ENCODE data around the gene UBL4A.

UBL4A gene

GRCh38 chrX:154440623-154441357 is 45.6 kb downstream of the UBL4A start:
- no peak for DNase-seq (ENCODE audit: low read depth in 2 of 2, low spot score in 1 of 2)

- no peak for DNase-seq (ENCODE audit: low read depth in 2 of 2, low spot score in 1 of 2)
Observed at GRCh38 chrX:154439841-154440240, 46.6 kb downstream of the UBL4A start.

GRCh38 chrX:154437971-154438893 is 48.2 kb downstream of the UBL4A start:
- no peak for DNase-seq (ENCODE audit: low read depth in 2 of 2, low spot score in 1 of 2)

- DNase-seq (ENCODE audit: low read depth in 2 of 2, low spot score in 1 of 2): no peak
Observed at GRCh38 chrX:154436983-154437752, 49.2 kb downstream of the UBL4A start, which contains the start of gene GDI1. Gene GDI1, plus strand, starts transcription at chrX:154437154. Its CDS starts 101 bp downstream, at chrX:154437255.

- DNase-seq (ENCODE audit: low read depth in 2 of 2, low spot score in 1 of 2): no peak
Observed at GRCh38 chrX:154436374-154436982, 49.9 kb downstream of the UBL4A start.

GRCh38 chrX:154435171-154435733 is 51.2 kb downstream of the UBL4A start:
- no peak for DNase-seq (ENCODE audit: low read depth in 2 of 2, low spot score in 1 of 2)

- no peak for DNase-seq (ENCODE audit: low read depth in 2 of 2, low spot score in 1 of 2)
Observed at GRCh38 chrX:154434394-154435168, 51.8 kb downstream of the UBL4A start.
